ENCODE data around the gene ETFA.

The ETFA gene

DNA sequence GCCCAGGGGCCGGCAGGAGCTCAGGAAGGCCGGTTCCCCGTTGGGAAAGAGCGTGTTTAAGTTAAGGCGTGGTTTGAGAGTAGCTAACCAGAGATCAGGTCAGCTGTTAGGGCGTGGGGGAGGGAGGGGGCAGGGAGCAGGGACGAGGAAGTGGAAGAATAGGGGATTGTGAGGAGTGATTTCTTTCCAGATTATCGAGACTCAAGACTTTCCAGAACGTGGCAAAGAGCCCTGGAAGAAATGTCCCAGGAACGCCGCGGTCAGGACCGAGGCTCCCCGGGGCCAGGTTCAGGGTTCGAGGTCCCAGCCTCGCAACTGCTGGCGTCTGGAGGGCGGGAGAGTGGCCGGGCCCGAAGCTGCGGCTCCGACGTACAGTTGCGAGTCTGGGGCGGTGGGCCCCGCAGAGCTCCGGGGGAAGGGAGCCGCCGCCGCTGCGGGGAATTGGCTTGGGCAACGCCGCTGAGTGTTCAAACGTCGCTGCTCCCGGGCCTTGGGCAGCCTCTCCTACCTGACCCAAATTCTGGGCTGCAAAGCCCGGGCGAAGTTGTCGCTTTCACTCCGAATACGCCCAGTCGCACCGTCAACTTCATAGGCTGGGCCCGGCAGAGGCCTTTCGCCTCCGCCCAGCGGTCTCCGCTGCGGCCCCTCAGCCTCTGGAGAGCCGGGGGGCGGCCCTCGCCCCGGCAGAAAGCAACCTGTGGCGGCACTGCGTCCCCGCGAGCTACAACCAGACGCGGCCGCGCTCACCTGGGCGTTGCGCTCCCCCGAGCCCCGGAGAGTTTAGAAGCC is 34.8 kb upstream of the ETFA start:
- H3K27me3 Mint-ChIP-seq (ENCODE audit: low read depth) = peaks cover 94% of the 10 kb centered on the region
- H3K36me3 Mint-ChIP-seq (ENCODE audit: low read depth) = peaks cover 13% of the 10 kb centered on the region
- TF ChIP-seq, protein P1, sequence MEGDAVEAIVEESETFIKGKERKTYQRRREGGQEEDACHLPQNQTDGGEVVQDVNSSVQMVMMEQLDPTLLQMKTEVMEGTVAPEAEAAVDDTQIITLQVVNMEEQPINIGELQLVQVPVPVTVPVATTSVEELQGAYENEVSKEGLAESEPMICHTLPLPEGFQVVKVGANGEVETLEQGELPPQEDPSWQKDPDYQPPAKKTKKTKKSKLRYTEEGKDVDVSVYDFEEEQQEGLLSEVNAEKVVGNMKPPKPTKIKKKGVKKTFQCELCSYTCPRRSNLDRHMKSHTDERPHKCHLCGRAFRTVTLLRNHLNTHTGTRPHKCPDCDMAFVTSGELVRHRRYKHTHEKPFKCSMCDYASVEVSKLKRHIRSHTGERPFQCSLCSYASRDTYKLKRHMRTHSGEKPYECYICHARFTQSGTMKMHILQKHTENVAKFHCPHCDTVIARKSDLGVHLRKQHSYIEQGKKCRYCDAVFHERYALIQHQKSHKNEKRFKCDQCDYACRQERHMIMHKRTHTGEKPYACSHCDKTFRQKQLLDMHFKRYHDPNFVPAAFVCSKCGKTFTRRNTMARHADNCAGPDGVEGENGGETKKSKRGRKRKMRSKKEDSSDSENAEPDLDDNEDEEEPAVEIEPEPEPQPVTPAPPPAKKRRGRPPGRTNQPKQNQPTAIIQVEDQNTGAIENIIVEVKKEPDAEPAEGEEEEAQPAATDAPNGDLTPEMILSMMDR (IDR thresholded peaks at IDR 0.05; ENCODE audit: unreplicated experiment in 3 of 3) = no peak
- H3K4me3 Mint-ChIP-seq = peak overlapping the region; percentile 35 to 76 (median 66)
- peaks cover 19% of the 10 kb centered on the region for H3K4me1 Mint-ChIP-seq
- H3K9me3 Mint-ChIP-seq = peaks cover 2% of the 10 kb centered on the region
- no peak overlapping the region for H3K27ac Mint-ChIP-seq

GRCh38 chr15:76345583-76345879 is 34.3 kb upstream of the ETFA start:
- Mint-ChIP-seq H3K36me3 (ENCODE audit: low read depth) (peaks cover 13% of the 10 kb centered on the region), H3K27ac (no peak overlapping the region), H3K4me3 (peak overlapping the region; percentile 35 to 76 (median 66)), H3K4me1 (peaks cover 23% of the 10 kb centered on the region), H3K27me3 (ENCODE audit: low read depth) (peaks cover 94% of the 10 kb centered on the region), H3K9me3 (peaks cover 2% of the 10 kb centered on the region)
- TF ChIP-seq, protein P1 (IDR thresholded peaks at IDR 0.05; ENCODE audit: unreplicated experiment in 3 of 3) = no peak

DNA sequence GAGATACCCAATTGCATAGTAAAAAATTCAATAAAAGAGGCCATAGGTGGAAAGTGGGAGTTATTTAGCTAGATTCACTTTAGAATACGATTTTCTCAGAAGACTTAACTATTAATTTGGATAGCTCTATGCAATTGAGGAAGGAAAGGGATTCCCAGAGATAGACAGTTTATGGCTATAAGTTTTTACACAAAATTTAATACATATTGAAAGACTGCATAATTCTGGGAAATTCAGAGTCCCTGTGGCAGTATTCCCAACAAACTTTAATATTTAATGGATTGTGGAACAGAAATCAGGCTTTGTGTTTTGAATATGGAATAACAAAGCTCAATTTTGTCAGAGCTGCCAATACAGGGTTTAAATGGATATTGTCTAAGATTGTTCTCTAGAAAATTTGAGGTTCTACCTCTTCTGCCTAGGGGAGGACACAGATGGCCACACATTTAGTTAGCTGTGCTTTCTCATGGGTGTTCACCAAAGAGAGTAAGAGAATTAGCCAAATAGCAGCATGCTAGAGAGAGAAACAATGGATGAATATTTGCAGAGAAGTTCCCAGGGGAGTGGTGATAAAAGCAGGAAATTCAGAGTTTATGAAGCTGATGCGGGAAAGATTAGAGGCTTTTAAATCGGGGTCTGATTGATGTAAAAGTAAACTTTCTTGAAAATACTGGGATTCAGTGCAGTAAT is 33.8 kb upstream of the ETFA start:
- H3K9me3 Mint-ChIP-seq = peaks cover 2% of the 10 kb centered on the region
- peaks cover 28% of the 10 kb centered on the region for H3K4me1 Mint-ChIP-seq
- H3K36me3 Mint-ChIP-seq (ENCODE audit: low read depth) = peaks cover 10% of the 10 kb centered on the region
- peaks cover 94% of the 10 kb centered on the region for H3K27me3 Mint-ChIP-seq (ENCODE audit: low read depth)
- H3K27ac Mint-ChIP-seq = no peak overlapping the region
- peak overlapping the region; percentile 35 to 76 (median 66) for H3K4me3 Mint-ChIP-seq
- TF ChIP-seq, protein P1 (IDR thresholded peaks at IDR 0.05; ENCODE audit: unreplicated experiment in 3 of 3) = no peak

DNA sequence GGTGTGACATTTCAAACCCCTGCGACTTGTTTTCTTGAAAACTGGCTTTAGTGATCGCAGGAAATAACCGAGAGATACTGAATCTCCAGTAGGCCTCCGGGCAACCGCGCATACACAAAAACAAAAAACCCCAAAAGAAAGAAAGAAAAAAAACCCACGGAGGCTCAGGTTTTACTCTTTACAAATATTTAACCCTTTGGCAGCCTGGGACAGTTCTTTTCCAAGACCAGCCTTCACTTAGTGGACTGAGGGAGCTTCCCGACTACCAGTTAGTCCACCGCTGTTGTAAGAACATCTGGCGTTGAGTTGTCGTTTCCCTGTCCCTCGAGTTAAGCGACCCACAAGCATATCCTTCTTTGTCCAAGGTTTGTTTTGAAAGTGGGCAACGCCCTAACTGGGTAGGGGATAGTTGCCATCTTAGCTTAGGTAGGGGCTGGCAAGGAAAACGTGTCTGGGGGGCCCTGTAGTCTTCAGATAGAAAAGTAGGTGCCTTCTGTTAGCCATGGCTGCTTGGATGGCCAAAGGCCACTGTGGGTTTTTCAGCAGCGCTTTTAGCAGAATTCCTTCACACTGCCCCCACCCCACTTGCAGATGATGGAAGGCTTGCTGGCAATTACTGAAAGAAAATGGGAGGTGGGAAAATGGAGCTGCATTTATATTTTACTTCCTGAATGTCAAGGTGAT is 32.2 kb upstream of the ETFA start:
- H3K9me3 Mint-ChIP-seq = peaks cover 2% of the 10 kb centered on the region
- peaks cover 94% of the 10 kb centered on the region for H3K27me3 Mint-ChIP-seq (ENCODE audit: low read depth)
- TF ChIP-seq, protein P1 (IDR thresholded peaks at IDR 0.05; ENCODE audit: unreplicated experiment in 3 of 3) = no peak
- H3K36me3 Mint-ChIP-seq (ENCODE audit: low read depth) = peaks cover 3% of the 10 kb centered on the region
- H3K27ac Mint-ChIP-seq = no peak overlapping the region
- H3K4me1 Mint-ChIP-seq = peaks cover 36% of the 10 kb centered on the region
- peak overlapping the region in 2 of 3 experiments; percentile 14 to 23 for H3K4me3 Mint-ChIP-seq

- TF ChIP-seq, protein P1 (IDR thresholded peaks at IDR 0.05; ENCODE audit: unreplicated experiment in 3 of 3) = no peak
- H3K27ac Mint-ChIP-seq = no peak overlapping the region
These were observed 31.3 kb upstream of the ETFA start for GRCh38 chr15:76342382-76343201.

More at GRCh38 chr15:76342382-76343201, 31.3 kb upstream of the ETFA start:
- peaks cover 90% of the 10 kb centered on the region for H3K27me3 Mint-ChIP-seq (ENCODE audit: low read depth)
- no peaks in the 10 kb centered on the region for H3K36me3 Mint-ChIP-seq (ENCODE audit: low read depth)
- peaks cover 2% of the 10 kb centered on the region for H3K9me3 Mint-ChIP-seq
- peak overlapping the region in 2 of 3 experiments; percentile 57 to 73 for H3K4me3 Mint-ChIP-seq
- peaks cover 35% of the 10 kb centered on the region for H3K4me1 Mint-ChIP-seq

Data from nephron (organoid).